NT2/D1 (cell line): Measurements from ENCODE around the gene UBE2F.

ENCODE experiments used
- YY1 ChIP-seq: IDR thresholded peaks from 2 replicates; pipeline ENCODE4 v1.6.1; 2011; ENCODE audit not compliant: insufficient read length, insufficient read depth
- ZNF274 ChIP-seq: IDR thresholded peaks from 2 replicates; pipeline ENCODE4 v1.6.1; 2011; ENCODE audit warnings: mild to moderate bottlenecking, low read depth, low read length

DNA sequence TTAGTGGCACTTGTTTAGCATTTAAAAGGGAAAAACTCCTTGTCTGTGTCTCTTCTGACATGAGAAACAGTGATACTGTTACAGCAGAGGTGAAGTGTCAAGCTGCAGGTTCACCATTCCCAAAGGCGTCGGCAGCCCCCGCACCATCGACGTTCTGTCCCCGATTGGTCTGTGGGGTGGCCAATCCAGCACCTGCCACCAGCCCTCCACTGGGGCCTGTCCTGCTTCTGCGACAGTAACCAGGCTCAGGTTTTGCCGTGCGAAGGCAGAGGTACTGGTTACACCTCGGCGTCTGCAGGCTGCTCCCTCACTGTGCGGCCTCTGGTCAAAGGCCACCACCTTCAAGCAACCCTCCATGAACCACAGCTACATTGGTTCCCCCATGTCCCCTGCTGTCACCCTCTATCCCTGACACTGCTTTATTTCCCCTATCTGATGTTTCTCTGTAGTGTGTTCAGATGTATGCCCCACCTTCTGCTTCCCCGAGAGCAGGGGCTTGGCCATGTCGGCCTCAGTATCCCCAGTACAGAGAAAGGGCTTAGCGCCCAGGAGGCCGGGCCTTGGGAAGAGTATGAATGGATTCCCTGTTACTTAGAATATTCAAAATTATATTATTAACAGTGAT, 124.7 kb downstream of the UBE2F start:
- TF ChIP-seq YY1 (no peak), ZNF274 (no peak)
